Choroid plexus epithelial cell (primary cell): ENCODE measurements around the gene SLC51A.

ENCODE experiments used
- DNase-seq: peaks from one replicate; pipeline ENCODE4 v3.0.0-alpha.2; 2010; ENCODE audit warnings: low read depth
- H3K4me3 ChIP-seq: 2 replicates; pipeline ENCODE4 v1.5.1; 2011; ENCODE audit warnings: low read depth, mild to moderate bottlenecking, control low read depth, low read length, moderate library complexity
- CTCF ChIP-seq: conservative IDR thresholded peaks from 2 replicates; pipeline ENCODE4 v1.5.1; 2011; ENCODE audit warnings: low read depth, mild to moderate bottlenecking, control low read depth, inconsistent platforms, low read length, moderate library complexity

The SLC51A gene

GRCh38 chr3:196219194-196219969 lies 3.0 kb downstream of the SLC51A start:
- H3K4me3 ChIP-seq = peak overlapping the region; percentile 44
- TF ChIP-seq CTCF = no peak
- peak; percentile 97 for DNase-seq

GRCh38 chr3:196219970-196220311 lies 3.6 kb downstream of the SLC51A start:
- no peak for DNase-seq
- no peak for TF ChIP-seq CTCF
- H3K4me3 ChIP-seq = peak overlapping the region; percentile 21

- H3K4me3 ChIP-seq = no peak overlapping the region
- no peak for DNase-seq
- no peak for TF ChIP-seq CTCF
Measured at GRCh38 chr3:196220587-196220986, 4.3 kb downstream of the SLC51A start.

- no peak for DNase-seq
- TF ChIP-seq CTCF = no peak
Measured at GRCh38 chr3:196220991-196221390, 4.7 kb downstream of the SLC51A start.

GRCh38 chr3:196222876-196223595 lies 6.7 kb downstream of the SLC51A start:
- TF ChIP-seq CTCF = no peak
- H3K4me3 ChIP-seq = no peak overlapping the region
- no peak for DNase-seq

More at GRCh38 chr3:196220991-196221390, 4.7 kb downstream of the SLC51A start:
- no peak overlapping the region for H3K4me3 ChIP-seq

- DNase-seq = no peak
- no peak overlapping the region for H3K4me3 ChIP-seq
- TF ChIP-seq CTCF = no peak
Measured at GRCh38 chr3:196225086-196225485, 8.8 kb downstream of the SLC51A start.

GRCh38 chr3:196225763-196226364 lies 9.5 kb downstream of the SLC51A start:
- H3K4me3 ChIP-seq = no peak overlapping the region
- DNase-seq = no peak
- no peak for TF ChIP-seq CTCF
